NCI-H345 treated with DMSO at 0.1 percent for 48 hours (cell line): Measurements from ENCODE around the gene TMEM69.
"Not testable (repeated sequence)": the region's sequence is repeated elsewhere in the genome, so short reads cannot be mapped to it uniquely, and the experiment has no call there.

Experiments
- DNase-seq: peaks from one replicate; lab custom pipeline; 2025; ENCODE audit not compliant: unreplicated experiment; lab: John Stamatoyannopoulos, UW

Gene TMEM69

GRCh38 chr1:45730780-45731319 is 42.9 kb downstream of the TMEM69 start:
- DNase-seq = no peak

DNA sequence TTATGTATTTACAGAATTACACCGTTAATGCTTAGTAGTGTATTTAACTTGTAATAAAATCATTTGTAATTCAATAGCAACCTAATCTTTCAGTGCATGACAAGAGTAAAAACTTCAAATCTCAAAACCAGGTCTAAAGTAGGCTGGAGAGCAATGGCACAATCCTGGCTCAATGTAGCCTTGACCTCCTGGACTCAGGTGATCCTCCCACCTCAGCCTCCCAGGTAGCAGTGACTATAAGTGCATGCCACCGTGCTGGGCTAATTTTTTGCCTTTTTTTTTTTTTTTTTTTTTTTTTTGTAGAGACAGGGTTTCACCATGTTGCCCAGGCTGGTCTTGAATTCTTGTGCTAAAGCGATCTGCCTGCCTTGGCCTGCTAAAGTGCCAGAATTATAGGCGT is 51.2 kb downstream of the TMEM69 start:
- DNase-seq = no peak

DNA sequence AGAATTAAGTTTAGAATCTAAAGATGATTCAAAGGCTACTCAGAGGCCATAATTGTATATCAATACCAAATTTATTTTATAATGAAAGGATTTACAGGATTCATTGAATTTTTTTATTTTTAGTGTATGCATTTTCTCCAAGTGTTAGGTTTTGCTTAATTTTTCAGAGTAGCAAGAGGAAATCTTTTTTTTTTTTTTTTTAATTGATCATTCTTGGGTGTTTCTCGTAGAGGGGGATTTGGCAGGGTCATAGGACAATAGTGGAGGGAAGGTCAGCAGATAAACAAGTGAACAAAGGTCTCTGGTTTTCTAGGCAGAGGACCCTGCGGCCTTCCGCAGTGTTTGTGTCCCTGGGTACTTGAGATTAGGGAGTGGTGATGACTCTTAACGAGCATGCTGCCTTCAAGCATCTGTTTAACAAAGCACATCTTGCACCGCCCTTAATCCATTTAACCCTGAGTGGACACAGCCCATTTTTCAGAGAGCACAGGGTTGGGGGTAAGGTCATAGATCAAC is 51.7 kb downstream of the TMEM69 start:
- DNase-seq = not testable (repeated sequence)
